WI38 (cell line): ENCODE results near the gene EPHB3.

Source experiments
- H3K4me3 ChIP-seq: 2 replicates; pipeline ENCODE4 v1.5.1; 2011; ENCODE audit warnings: low read depth, mild to moderate bottlenecking, control low read depth, low read length
- TF ChIP-seq, protein P1 (sequence below): IDR thresholded peaks from 2 replicates; pipeline ENCODE4 v1.5.1; 2012; ENCODE audit warnings: low read depth, mild to moderate bottlenecking, control low read depth, low read length

Gene EPHB3

GRCh38 chr3:184560531-184560930 is 1.1 kb upstream of the EPHB3 start:
- TF ChIP-seq, protein P1, sequence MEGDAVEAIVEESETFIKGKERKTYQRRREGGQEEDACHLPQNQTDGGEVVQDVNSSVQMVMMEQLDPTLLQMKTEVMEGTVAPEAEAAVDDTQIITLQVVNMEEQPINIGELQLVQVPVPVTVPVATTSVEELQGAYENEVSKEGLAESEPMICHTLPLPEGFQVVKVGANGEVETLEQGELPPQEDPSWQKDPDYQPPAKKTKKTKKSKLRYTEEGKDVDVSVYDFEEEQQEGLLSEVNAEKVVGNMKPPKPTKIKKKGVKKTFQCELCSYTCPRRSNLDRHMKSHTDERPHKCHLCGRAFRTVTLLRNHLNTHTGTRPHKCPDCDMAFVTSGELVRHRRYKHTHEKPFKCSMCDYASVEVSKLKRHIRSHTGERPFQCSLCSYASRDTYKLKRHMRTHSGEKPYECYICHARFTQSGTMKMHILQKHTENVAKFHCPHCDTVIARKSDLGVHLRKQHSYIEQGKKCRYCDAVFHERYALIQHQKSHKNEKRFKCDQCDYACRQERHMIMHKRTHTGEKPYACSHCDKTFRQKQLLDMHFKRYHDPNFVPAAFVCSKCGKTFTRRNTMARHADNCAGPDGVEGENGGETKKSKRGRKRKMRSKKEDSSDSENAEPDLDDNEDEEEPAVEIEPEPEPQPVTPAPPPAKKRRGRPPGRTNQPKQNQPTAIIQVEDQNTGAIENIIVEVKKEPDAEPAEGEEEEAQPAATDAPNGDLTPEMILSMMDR, result no peak
- H3K4me3 ChIP-seq, result no peak overlapping the region

DNA sequence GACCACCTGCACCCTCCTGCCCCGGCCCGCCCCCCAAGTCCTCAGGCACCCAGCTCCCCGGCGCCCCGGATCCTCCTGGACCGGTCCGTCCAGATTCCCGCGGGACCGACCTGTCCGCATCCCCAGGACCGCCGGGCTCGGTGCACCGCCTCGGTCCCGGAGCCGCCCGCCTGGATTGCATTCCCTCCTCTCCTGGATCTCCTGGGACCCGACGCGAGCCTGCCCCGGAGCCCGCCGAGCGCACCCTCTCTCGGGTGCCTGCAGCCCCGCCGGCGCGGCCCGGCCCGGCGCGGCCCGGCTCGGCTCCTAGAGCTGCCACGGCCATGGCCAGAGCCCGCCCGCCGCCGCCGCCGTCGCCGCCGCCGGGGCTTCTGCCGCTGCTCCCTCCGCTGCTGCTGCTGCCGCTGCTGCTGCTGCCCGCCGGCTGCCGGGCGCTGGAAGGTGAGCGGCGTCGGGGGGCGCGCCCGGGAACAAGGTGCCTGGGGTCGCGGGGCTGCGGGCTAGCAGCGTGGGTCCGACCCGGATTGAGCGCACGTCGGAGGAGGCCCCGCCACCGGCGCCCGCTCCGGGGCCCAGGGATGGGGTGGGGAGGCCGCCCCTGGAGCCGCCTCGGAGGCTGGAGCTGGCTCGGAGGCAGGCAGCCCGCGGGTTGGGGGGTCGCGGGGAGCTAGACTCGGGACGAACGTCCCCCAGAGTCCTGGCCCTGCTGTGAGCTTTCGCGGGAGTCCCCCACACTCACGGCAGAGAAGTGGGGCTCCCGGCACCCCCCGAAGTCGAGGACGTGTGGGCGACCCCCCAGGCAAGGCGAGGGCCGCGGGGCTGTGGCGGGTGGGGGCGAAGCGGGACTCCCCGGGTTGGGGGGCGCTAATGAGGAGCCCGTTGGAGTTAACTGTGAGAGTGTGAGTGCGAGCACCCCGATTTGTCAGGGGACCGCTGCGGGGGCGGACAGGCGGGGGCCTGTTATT is 610 bp downstream of the EPHB3 start:
- TF ChIP-seq, protein P1, result no peak
- peak overlapping the region; percentile 69 for H3K4me3 ChIP-seq

GRCh38 chr3:184562878-184563560 is 1.4 kb downstream of the EPHB3 start:
- TF ChIP-seq, protein P1, result no peak
- peak overlapping the region; percentile 69 for H3K4me3 ChIP-seq

- no peak overlapping the region; the same call in 1 of the 2 replicates for H3K4me3 ChIP-seq
- TF ChIP-seq, protein P1, result no peak
Observed at GRCh38 chr3:184563561-184563925, 2.0 kb downstream of the EPHB3 start.

GRCh38 chr3:184563941-184564684 is 2.5 kb downstream of the EPHB3 start:
- TF ChIP-seq, protein P1, result no peak
- no peak overlapping the region for H3K4me3 ChIP-seq

- H3K4me3 ChIP-seq, result no peak overlapping the region
- TF ChIP-seq, protein P1, result no peak
Observed at GRCh38 chr3:184564685-184565385, 3.2 kb downstream of the EPHB3 start.
